Stomach smooth muscle (tissue), 2 donors: ENCODE results near the gene BAX.

Source experiments
- H3K27ac ChIP-seq: one replicate; pipeline ENCODE4 v1.7.0; 2013; ENCODE audit warnings: mild to moderate bottlenecking, low read length, inconsistent platforms
- H3K27me3 ChIP-seq, 2 donors: one replicate each; pipeline ENCODE4 v1.7.0; 2013; ENCODE audit warnings: low read length in 2 of 2; ENCODE audit not compliant: insufficient read depth in 2 of 2, control insufficient read depth in 1 of 2
- H3K36me3 ChIP-seq, 2 donors: one replicate each; pipeline ENCODE4 v1.7.0; 2013; ENCODE audit warnings: low read length in 2 of 2; ENCODE audit not compliant: control insufficient read depth in 2 of 2, insufficient read depth in 2 of 2
- H3K4me1 ChIP-seq: one replicate; pipeline ENCODE4 v1.7.0; 2013; ENCODE audit warnings: low read length; ENCODE audit not compliant: control insufficient read depth, insufficient read depth
- H3K4me3 ChIP-seq, 2 donors: one replicate each; pipeline ENCODE4 v1.7.0; 2013; ENCODE audit warnings: low read length in 2 of 2
- H3K9ac ChIP-seq, 2 donors: one replicate each; pipeline ENCODE4 v1.7.0; 2013; ENCODE audit warnings: low read length in 2 of 2, mild to moderate bottlenecking in 1 of 2
- H3K9me3 ChIP-seq, 2 donors: one replicate each; pipeline ENCODE4 v1.7.0; 2013; ENCODE audit warnings: low read length in 2 of 2; ENCODE audit not compliant: control insufficient read depth in 2 of 2
- donor health status: healthy.
- donor health status: Pancreatic carcinoma.

The BAX gene

DNA sequence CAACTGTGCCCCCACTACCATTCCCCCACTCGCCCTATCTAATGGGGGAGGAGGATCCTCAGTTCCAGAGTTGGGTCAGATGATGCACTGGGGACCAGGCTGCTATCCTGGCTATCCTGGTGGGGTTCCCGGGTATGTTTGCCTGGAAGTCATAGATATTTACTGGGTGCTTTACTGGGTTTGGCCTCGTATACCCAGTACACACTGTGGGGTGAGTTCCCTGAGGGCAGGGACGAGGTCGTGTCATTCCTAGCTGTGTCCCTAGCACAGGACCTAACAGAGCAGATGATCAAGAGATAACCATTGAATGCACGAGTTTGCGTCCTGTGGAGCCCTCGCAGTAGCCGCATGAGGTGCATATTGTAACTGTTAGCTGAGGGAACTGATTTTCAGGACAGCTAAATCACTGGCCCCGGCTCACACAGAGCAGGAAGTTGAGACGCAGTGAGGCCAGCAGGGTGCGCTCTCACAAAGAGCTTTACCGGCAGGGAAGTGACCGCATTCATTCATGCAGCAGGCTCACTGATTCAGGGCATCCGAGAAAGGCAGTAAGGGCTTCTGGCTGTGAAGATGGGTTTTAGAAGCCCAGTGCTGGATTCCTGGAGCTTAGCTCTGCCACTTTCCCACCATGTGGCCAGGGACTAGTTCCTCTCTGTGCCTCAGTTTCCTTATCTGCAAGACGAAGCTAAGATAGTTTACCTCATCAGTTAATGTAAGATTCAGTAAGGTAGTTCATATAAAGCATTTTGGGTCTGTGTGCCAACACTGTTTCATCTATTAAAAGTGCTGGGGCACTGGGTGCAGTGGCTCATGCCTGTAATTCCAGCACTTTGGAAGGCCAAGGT lies 45.0 kb downstream of the BAX start:
- no peak overlapping the region for H3K9ac ChIP-seq
- peaks cover 3% of the 10 kb centered on the region for H3K4me1 ChIP-seq
- no peak overlapping the region for H3K4me3 ChIP-seq
- H3K9me3 ChIP-seq = no peaks in the 10 kb centered on the region
- H3K36me3 ChIP-seq = peaks cover 9 to 13% of the 10 kb centered on the region in 2 donors
- H3K27ac ChIP-seq = no peak overlapping the region
- no peaks in the 10 kb centered on the region for H3K27me3 ChIP-seq

DNA sequence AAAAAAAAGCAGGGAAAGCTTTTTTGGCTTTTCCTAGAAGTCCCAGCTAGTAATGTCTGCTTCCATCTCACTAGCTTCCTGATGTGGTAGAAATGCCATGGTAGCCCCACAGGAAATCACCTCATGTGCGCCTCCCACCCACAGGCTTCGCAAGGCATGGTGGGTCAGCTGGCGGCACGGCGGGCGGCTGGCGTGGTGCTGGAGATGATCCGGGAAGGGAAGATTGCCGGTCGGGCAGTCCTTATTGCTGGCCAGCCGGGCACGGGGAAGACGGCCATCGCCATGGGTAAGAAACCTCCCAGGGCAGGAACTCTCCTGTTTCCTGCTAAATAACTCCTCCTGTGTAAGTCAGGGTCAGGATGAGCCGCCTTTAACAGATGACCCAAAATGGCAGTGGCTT lies 49.5 kb downstream of the BAX start:
- Histone ChIP-seq H3K9me3 (no peaks in the 10 kb centered on the region), H3K4me3 (no peak overlapping the region), H3K36me3 (peaks cover 18 to 33% of the 10 kb centered on the region in 2 donors), H3K27ac (no peak overlapping the region), H3K27me3 (no peaks in the 10 kb centered on the region), H3K4me1 (no peaks in the 10 kb centered on the region), H3K9ac (no peak overlapping the region)

DNA sequence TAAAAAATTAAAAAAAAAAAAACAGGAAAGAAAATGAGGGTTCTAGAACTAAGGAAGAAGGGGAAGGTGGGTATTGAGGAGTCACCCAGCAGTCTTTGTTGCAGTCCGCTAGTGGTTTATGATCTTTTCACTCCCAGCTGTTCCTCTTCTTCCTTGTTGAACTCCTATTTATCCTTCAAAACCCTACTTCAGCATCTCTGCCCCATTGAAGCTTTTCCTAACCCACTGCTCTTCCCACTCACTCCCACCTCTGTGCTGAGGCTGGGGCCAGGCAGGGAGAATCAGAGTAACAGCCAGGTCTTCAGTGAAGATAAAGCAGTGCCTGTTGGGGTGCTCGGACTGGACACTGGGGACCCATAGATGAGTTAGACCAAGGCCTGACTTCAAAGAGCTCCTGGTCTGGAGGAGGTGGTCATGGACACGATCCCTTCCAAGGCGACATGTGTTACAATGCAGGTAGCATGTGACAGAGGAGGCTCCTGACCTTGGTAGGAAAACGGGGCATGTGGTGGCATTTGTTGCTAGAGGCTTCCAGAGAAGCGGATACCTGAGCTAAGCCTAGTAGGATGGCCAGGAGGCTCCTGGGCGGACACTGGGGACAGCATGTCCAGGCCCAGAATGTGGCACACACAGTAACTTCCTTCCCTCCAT lies 50.4 kb downstream of the BAX start:
- H3K27me3 ChIP-seq = no peaks in the 10 kb centered on the region
- H3K9me3 ChIP-seq = no peaks in the 10 kb centered on the region
- H3K9ac ChIP-seq = no peak overlapping the region
- peaks cover 22 to 40% of the 10 kb centered on the region in 2 donors for H3K36me3 ChIP-seq
- H3K4me1 ChIP-seq = no peaks in the 10 kb centered on the region
- no peak overlapping the region for H3K27ac ChIP-seq
- H3K4me3 ChIP-seq = no peak overlapping the region

DNA sequence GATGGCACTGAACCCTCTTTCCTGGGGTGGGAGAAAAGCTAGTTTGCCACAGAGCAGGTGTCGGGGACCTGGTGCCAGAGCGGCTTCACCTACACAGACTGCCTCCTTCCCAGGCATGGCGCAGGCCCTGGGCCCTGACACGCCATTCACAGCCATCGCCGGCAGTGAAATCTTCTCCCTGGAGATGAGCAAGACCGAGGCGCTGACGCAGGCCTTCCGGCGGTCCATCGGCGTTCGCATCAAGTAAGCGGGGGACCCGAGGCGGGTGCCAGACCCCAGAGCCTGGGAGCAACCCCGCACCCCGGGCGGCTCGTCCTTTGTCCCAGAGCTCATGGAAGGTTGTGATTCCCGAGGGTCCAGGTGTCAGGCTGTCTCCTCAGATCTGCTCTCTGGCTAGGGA lies 52.2 kb downstream of the BAX start:
- no peak overlapping the region for H3K4me3 ChIP-seq
- peaks cover 40 to 47% of the 10 kb centered on the region in 2 donors for H3K36me3 ChIP-seq

DNA sequence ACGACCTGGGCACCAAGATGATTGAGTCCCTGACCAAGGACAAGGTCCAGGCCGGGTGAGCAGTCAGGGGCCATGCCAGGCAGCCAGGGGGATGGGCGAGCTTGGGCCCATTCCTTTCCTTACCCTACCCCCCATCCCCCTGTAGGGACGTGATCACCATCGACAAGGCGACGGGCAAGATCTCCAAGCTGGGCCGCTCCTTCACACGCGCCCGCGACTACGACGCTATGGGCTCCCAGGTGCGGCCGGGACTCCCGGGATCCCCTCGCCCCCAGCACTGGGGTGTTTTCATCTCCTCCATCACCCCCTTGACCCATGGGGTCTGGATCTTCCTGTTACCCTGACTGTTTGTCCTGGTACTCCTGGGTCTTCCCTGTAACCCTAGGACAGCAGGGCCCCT lies 55.2 kb downstream of the BAX start:
- Histone ChIP-seq H3K9me3 (no peaks in the 10 kb centered on the region), H3K9ac (no peak overlapping the region), H3K4me3 (no peak overlapping the region), H3K27ac (no peak overlapping the region), H3K27me3 (no peaks in the 10 kb centered on the region), H3K4me1 (no peaks in the 10 kb centered on the region), H3K36me3 (peaks cover 30 to 36% of the 10 kb centered on the region in 2 donors)

More for the DNA sequence above, 52.2 kb downstream of the BAX start:
- H3K9me3 ChIP-seq = no peaks in the 10 kb centered on the region
- H3K27me3 ChIP-seq = no peaks in the 10 kb centered on the region
- H3K27ac ChIP-seq = no peak overlapping the region
- no peak overlapping the region for H3K9ac ChIP-seq
- no peaks in the 10 kb centered on the region for H3K4me1 ChIP-seq

DNA sequence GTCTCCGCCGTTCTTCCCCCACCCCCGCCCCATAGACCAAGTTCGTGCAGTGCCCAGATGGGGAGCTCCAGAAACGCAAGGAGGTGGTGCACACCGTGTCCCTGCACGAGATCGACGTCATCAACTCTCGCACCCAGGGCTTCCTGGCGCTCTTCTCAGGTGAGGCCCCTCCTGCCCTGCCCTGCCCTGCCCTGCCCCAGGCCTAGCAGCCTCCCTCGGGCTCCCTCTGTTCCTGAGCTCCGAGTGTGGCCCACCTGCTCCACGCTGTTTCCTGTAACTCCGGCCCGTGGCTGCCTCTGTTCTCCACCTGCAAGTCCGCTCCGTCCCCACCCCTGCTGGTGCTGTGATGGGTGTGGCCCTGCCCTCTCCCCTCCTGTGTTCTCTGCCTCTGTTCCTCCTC lies 55.8 kb downstream of the BAX start:
- Histone ChIP-seq H3K27me3 (no peaks in the 10 kb centered on the region), H3K9ac (no peak overlapping the region), H3K4me3 (no peak overlapping the region), H3K36me3 (peaks cover 30 to 35% of the 10 kb centered on the region in 2 donors), H3K27ac (no peak overlapping the region), H3K4me1 (no peaks in the 10 kb centered on the region), H3K9me3 (no peaks in the 10 kb centered on the region)

DNA sequence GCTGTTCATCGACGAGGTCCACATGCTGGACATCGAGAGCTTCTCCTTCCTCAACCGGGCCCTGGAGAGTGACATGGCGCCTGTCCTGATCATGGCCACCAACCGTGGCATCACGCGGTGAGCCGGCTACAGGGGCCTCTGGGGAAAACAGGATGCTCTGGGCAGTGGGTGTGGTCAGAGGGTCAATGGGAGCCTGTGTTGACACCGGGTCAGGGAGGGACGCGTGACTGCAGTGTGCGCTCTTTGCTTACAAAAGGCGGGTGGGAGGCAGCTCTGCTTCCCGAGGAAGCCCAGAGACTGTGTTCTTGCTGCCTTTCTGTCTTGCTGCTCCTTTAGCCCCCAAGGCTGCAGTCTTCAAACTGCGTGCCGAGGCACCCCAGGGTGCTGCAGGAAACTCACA lies 56.5 kb downstream of the BAX start:
- Histone ChIP-seq H3K4me1 (no peaks in the 10 kb centered on the region), H3K27ac (no peak overlapping the region), H3K9ac (no peak overlapping the region), H3K4me3 (no peak overlapping the region), H3K36me3 (peaks cover 30 to 38% of the 10 kb centered on the region in 2 donors), H3K27me3 (no peaks in the 10 kb centered on the region), H3K9me3 (no peaks in the 10 kb centered on the region)
